Brain microvascular endothelial cell (primary cell): Measurements from ENCODE around the gene PRRT4.
A peak's percentile ranks its signal among the peaks of the same experiment; 100 is the strongest.

Experiments used
- DNase-seq: peaks from one replicate; pipeline ENCODE4 v3.0.0-alpha.2; 2020
- H3K27ac ChIP-seq: fragments of 250-450 bp; sonication (Bioruptor Pico); 2 replicates; pipeline ENCODE4 v1.5.1; 2020; ENCODE audit warnings: mild to moderate bottlenecking, moderate library complexity
- H3K27me3 ChIP-seq: fragments of 250-450 bp; sonication (Bioruptor Pico); replicated peaks from 2 replicates; pipeline ENCODE4 v1.5.1; 2020; ENCODE audit warnings: mild to moderate bottlenecking
- H3K36me3 ChIP-seq: fragments of 250-450 bp; sonication (Bioruptor Pico); replicated peaks from 2 replicates; pipeline ENCODE4 v1.5.1; 2020; ENCODE audit warnings: mild to moderate bottlenecking
- H3K4me3 ChIP-seq: 2 replicates; pipeline ENCODE4 v1.5.1; 2011; ENCODE audit warnings: low read depth, mild to moderate bottlenecking, control low read depth, low read length, moderate library complexity
- in situ Hi-C: cut with HindIII; loops from 2 replicates; pipeline ENCODE4 v1.10.0; 2017; ENCODE audit warnings: low sequenced_read_pairs, low pct_ligation_motif_present
- TF ChIP-seq, protein P1 (sequence below): IDR thresholded peaks from 2 replicates; pipeline ENCODE4 v1.5.1; 2011; ENCODE audit warnings: low read depth, mild to moderate bottlenecking, moderate library complexity, low read length, control low read depth, inconsistent platforms; ENCODE audit errors: missing control alignments

The PRRT4 gene

DNA sequence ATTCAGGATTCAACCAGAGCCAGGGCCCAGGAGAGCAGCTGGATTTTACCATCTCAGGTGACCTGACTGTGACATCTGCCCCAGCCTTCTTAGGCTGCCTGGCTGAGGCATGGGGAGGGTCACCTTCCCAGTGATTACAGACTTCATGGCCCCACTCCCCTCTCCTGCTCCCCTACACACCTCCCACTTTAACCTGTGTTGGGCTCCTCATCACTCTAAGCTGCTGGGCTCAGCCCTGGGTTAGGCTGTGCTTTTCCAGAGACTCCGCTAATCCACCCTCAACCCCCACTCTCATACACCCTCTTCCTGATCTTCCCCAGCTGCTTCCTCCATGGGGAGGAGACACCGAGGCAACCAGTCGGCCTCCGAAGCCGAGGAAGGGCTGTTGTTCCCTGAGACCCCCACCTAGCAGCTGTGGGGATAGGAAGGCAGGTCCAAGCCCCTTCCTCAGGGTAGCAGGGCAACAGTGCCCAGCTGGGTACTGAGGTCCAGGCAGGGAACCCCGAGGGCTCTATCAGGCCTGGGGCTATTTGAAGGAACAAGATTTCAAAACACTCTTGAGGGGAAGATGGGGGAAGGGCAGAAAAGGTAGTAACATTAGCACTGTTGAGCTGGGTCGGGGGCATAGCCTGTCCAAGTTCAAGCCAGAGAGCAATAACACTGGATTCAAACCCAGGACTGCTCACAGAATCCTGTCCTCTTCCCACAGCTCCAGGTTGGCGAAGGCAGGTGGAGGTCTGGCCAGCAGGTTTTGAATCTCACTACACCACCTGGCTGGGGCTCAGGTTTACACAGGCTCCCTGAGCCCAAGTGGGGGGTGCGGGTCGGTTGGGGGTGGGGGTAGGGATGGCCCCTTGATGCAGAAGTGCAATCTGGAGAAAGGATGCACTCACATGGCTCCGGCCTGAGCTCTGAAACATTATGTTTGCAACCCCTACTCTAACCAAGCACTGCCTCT lies 46.5 kb upstream of the PRRT4 start:
- TF ChIP-seq, protein P1, sequence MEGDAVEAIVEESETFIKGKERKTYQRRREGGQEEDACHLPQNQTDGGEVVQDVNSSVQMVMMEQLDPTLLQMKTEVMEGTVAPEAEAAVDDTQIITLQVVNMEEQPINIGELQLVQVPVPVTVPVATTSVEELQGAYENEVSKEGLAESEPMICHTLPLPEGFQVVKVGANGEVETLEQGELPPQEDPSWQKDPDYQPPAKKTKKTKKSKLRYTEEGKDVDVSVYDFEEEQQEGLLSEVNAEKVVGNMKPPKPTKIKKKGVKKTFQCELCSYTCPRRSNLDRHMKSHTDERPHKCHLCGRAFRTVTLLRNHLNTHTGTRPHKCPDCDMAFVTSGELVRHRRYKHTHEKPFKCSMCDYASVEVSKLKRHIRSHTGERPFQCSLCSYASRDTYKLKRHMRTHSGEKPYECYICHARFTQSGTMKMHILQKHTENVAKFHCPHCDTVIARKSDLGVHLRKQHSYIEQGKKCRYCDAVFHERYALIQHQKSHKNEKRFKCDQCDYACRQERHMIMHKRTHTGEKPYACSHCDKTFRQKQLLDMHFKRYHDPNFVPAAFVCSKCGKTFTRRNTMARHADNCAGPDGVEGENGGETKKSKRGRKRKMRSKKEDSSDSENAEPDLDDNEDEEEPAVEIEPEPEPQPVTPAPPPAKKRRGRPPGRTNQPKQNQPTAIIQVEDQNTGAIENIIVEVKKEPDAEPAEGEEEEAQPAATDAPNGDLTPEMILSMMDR = no peak
- no peaks in the 10 kb centered on the region for H3K36me3 ChIP-seq
- no peaks in the 10 kb centered on the region for H3K27me3 ChIP-seq
- DNase-seq = no peak
- no peak overlapping the region for H3K4me3 ChIP-seq
- in situ Hi-C loops = no loop called here
- no peak overlapping the region for H3K27ac ChIP-seq

DNA sequence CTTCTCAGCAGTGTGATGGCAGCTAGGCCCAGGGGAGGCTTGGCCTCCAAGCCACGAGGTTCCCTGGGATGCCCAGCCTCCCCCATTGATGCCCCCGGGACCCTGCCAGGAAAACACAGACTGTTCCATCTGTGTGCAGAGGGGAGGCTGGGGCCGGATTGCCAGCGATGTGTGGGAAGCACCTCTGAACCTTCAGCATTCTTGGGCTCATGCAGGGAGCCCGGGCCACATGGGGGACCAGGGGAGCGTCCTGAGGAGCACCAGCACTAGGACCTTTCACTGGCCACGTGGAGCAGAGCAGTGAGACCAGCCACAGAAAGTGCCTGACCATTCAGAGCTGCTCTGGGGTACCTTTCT lies 45.7 kb upstream of the PRRT4 start:
- DNase-seq = no peak
- in situ Hi-C loops = no loop called here
- TF ChIP-seq, protein P1 = no peak
- no peak overlapping the region for H3K27ac ChIP-seq
- H3K36me3 ChIP-seq = no peaks in the 10 kb centered on the region
- H3K27me3 ChIP-seq = no peaks in the 10 kb centered on the region
- no peak overlapping the region for H3K4me3 ChIP-seq

DNA sequence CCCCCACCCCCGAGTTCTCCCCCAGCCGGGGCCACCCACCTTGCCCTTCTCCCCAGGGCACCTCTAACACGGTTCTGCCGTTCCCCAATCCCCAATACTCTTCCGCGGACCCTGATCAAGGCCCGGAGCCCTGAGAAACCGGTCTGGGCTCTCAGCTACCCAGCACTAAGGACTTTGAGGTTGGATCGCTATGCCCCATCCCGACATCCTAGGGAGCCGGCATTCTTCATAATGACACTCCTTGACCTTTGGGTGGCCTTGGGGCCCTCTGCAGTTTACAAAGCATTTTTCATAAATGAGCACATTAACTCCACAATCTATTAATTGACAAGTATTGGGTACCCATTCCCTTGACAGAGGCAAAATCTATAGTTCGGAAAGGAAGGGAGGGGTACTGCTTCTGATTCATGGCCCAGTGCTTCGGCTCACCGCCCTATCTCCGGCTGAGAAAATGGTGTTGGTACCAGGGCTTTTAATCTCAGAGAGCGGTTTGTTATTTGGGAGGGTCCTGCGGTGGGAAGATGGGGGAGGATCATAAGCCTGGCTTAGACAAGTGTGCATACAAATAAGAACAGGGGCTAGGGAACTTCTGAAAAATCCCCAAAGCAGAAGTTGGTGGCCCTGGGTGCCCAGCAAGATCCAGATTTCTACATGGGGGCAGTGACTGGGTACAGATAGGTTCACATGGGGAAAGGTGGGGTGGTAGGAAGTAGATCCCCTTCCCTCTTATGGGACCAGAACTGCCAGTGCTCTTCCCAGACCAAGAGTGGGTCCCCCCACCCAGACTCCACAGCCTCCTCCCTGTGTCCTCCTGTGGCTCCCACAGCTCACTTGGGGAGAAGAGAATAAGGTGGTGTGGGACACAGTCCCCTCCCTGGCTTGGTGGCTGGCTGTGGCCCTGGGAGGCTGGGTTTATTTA lies 45.1 kb upstream of the PRRT4 start:
- Histone ChIP-seq H3K27me3 (no peaks in the 10 kb centered on the region), H3K36me3 (no peaks in the 10 kb centered on the region), H3K4me3 (peak overlapping the region; percentile 17), H3K27ac (no peak overlapping the region)
- in situ Hi-C loops = no loop called here
- no peak for DNase-seq
- TF ChIP-seq, protein P1 = no peak

DNA sequence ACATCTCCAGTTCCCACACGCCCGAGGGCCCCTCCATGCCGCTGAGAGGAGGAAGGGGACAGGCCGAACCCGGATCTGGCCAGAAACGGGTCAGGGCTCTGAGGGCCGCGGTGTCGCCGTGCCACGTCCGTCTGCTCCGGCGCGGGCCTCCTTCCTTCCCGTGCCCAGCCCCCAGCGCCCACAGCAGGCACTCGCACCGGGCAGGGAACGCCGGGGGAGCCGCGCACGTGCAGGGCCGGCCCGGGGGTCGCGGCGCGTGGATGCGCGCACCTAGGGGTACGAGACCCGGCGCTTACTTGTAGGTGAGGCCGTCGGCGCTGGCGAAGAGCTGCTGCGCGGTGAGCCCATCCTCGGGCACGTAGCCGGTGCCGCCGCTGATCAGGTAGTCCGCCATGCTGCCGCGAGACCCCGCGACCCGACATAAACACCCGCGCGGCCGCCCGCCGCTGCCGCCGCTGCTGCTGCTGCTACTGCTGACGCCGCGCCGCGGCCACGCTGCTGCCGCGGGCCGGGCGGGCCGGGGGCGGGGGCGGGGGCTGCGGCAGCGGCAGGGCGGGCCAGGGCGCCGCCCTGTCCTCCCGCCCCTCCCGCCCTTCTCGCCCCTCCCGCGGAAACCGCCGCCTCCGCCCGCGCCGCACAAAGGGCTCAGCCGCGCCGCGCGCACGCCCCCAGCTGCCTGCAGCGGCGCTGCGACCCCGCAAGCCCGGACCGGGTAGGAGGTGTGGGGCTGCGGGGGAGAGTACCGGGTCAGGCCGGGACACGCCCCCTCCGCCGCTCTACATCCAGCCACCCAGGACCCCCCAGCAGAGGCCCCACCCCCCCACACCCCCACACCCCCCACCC lies 44.2 kb upstream of the PRRT4 start:
- DNase-seq = no peak
- H3K27me3 ChIP-seq = no peaks in the 10 kb centered on the region
- peak overlapping the region; percentile 73 for H3K4me3 ChIP-seq
- H3K36me3 ChIP-seq = peaks cover 7% of the 10 kb centered on the region
- H3K27ac ChIP-seq = peak overlapping the region; percentile 41
- TF ChIP-seq, protein P1 = no peak
- in situ Hi-C loops = no loop called here

DNA sequence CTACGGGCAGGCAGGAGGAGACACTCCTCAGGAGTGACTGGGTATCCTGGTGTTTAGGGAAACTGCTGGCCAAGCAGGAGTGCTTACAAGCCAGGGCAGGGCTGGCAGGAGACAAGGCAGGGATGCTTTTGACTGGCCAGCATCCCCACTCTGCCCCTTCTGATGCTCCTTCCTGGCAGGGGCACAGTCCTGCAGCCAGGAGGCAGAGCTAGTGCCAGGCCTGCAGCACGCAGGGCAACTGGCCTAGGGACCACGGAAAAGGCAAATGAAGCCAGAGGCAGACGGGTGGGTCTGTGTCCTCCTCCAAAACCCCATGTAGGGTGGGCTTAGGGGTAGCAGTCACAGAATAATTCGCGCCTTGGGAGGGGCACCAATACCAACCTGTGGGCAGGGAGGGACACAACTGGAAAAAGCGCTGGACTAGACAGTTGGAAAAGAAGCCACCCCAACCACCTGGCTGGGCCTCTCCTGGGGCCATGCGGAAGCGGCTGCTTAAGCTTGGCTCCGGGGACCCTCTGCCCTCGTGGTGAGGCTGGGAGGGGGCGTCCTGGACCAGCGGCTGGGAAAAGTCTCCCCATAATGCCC lies 43.5 kb upstream of the PRRT4 start:
- TF ChIP-seq, protein P1 = peak; percentile 56
- DNase-seq = no peak
- H3K4me3 ChIP-seq = peak overlapping the region; percentile 73
- H3K27me3 ChIP-seq = no peaks in the 10 kb centered on the region
- peaks cover 15% of the 10 kb centered on the region for H3K36me3 ChIP-seq
- H3K27ac ChIP-seq = no peak overlapping the region
- in situ Hi-C loops = no loop called here
